Astrocyte (in vitro differentiated cells and primary cell): Measurements from ENCODE around the gene ARMH3.

Source experiments
- EZH2 ChIP-seq: IDR thresholded peaks from 2 replicates; pipeline ENCODE4 v1.6.1; 2012; ENCODE audit warnings: mild to moderate bottlenecking, low read length, inconsistent platforms; ENCODE audit not compliant: insufficient read depth
- TF ChIP-seq, protein P1 (sequence below): IDR thresholded peaks from 2 replicates; pipeline ENCODE4 v1.5.1; 2011; ENCODE audit warnings: low read depth, mild to moderate bottlenecking, inconsistent platforms, low read length, moderate library complexity; ENCODE audit not compliant: insufficient read depth

- no peak for TF ChIP-seq EZH2
- TF ChIP-seq, protein P1, sequence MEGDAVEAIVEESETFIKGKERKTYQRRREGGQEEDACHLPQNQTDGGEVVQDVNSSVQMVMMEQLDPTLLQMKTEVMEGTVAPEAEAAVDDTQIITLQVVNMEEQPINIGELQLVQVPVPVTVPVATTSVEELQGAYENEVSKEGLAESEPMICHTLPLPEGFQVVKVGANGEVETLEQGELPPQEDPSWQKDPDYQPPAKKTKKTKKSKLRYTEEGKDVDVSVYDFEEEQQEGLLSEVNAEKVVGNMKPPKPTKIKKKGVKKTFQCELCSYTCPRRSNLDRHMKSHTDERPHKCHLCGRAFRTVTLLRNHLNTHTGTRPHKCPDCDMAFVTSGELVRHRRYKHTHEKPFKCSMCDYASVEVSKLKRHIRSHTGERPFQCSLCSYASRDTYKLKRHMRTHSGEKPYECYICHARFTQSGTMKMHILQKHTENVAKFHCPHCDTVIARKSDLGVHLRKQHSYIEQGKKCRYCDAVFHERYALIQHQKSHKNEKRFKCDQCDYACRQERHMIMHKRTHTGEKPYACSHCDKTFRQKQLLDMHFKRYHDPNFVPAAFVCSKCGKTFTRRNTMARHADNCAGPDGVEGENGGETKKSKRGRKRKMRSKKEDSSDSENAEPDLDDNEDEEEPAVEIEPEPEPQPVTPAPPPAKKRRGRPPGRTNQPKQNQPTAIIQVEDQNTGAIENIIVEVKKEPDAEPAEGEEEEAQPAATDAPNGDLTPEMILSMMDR: no peak
Measured at GRCh38 chr10:101833466-101833865, 222.5 kb downstream of the ARMH3 start.
